ENCODE data around the gene GSG1L.

DNA sequence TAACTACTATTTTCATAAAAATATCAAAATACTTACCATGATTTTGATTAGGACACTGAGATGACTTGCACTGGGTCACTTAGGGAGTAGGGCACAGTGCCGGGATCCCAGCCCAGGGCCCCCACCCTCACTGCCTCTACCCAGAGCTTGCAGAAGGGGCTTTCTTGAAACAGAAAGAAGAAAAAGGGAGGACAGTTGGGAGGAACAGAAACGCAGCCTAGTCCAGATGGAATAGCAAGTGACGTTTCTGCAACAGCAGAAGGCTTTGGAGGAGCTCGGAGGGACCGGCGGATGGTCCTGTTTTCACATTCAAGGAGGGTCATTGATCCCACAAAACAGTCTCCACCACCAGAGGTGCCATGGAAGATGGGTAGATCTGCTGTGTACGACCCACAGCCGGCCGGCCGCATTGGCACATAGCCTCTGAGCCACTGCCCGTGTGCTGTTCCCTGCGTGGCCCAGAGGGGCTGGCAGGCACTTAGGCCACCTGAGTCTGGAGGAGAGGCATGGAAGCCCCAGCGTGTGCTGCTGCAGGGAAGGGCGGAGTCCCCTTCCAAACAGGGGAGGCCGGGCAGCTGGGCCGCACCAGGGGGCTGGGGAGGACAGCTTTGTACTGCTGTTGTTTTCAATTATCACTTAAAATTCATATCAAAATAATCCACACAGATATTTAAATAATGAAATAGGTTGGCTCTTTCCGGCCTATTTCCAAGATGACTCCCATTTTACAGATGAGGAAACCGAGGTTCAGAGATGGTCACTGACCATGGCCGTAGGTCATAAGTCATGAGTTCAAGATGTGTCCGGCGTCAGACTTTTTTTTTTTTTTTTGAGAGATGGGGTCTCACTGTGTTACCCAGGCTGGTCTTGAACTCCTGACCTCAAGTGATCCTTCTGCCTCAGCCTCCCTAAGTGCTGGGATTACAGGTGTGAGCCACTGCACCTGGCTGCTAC is 22.9 kb upstream of the GSG1L start:
- no peak for TF ChIP-seq CTCF (IDR thresholded peaks at IDR 0.05; ENCODE audit: low read depth, low read length, missing input control)
- TF ChIP-seq JUND (IDR thresholded peaks at IDR 0.05): no peak
- no peak for TF ChIP-seq MAX (IDR thresholded peaks at IDR 0.05)
